Activated naive CD8-positive, alpha-beta T cell treated with anti-CD3 and anti-CD28 coated beads for 36 hours (primary cell): ENCODE results near the gene SLC35E2B. TPM values are rescaled to one million over a fixed set of nuclear protein-coding genes. Genes with fewer than 3 reads are reported as not detected.

Experiments
- total RNA-seq, 2 experiments: library from RNA; stranded (reverse); gene quantifications; one replicate each; pipeline ENCODE4 v1.2.3, GENCODE V29; 2021

The SLC35E2B gene
- total RNA-seq, 2 experiments from 2014 or later = 19.3 to 20.1 TPM

Other genes starting within 250 kb of the SLC35E2B start
- 1 to 10 TPM; 1.3 to 1.5 TPM for gene ATAD3C, start 243.1 kb downstream of the SLC35E2B start, total RNA-seq
- gene ATAD3B, start 221.0 kb downstream of the SLC35E2B start, total RNA-seq = 10 to 100 TPM; 75.7 to 77.4 TPM
- 10 to 100 TPM; 87.9 to 89.2 TPM for gene ATAD3A, start 180.6 kb downstream of the SLC35E2B start, total RNA-seq
- under 1 TPM in 1 of 2 experiments, not detected in 1; 0.88 TPM for gene TMEM240, start 152.2 kb downstream of the SLC35E2B start, total RNA-seq
- gene SSU72, start 117.9 kb downstream of the SLC35E2B start, total RNA-seq = 100 to 1,000 TPM; 124 to 131 TPM
- 1 to 10 TPM; 2.9 to 3.3 TPM for gene FNDC10, start 92.7 kb downstream of the SLC35E2B start, total RNA-seq
- 10 to 100 TPM; 33.1 to 38.7 TPM for gene MIB2, start 77.3 kb downstream of the SLC35E2B start, total RNA-seq
- 1 to 10 TPM; 1.4 to 2.3 TPM for gene MMP23B, start 60.6 kb downstream of the SLC35E2B start, total RNA-seq
- 10 to 100 TPM; 42.2 to 43.3 TPM for gene CDK11B, start 33.8 kb downstream of the SLC35E2B start, total RNA-seq
- 10 to 100 TPM; 64.2 to 65.0 TPM for gene CDK11A, start 31.6 kb upstream of the SLC35E2B start, total RNA-seq
- gene NADK, start 85.7 kb upstream of the SLC35E2B start, total RNA-seq = 10 to 100 TPM; 74.7 to 77.1 TPM
- 100 to 1,000 TPM; 360 to 394 TPM for gene GNB1, start 198.3 kb upstream of the SLC35E2B start, total RNA-seq
- under 1 TPM; 0.87 to 0.98 TPM for gene CALML6, start 222.5 kb upstream of the SLC35E2B start, total RNA-seq
- 1 to 10 TPM; 2.4 to 2.7 TPM for gene TMEM52, start 226.5 kb upstream of the SLC35E2B start, total RNA-seq